Measurements from ENCODE around the gene UGT1A5.

DNA sequence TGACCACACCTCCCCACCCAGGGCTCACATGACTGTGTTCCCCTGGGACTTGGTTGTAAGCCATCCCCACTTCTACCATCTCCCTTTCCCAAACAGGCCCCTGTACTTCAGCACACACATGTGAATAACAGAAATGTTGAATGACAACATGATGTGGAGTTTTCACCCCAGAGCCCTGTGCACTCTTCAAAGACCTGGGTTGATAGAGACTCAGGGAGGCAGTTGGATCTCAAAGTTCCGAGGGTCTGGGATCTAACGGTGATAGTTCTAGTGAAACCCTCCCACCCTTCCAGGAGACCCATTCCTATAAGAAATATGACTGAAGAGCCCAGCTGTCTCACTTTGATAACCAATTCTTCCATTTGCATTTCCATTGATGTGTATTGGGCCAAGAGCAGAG, 65.3 kb downstream of the UGT1A5 start, which contains the start of gene MROH2A:
- TF ChIP-seq CTCF (IDR thresholded peaks at IDR 0.05) (no peak), POLR2A (IDR thresholded peaks at IDR 0.05) (no peak)
